ENCODE results near the gene ZNF580. TPM values are rescaled to one million over a fixed set of nuclear protein-coding genes. Genes with fewer than 3 reads are reported as not detected.

The ZNF580 gene
- total and polyA plus RNA-seq, 2 of the 13 experiments (the other 11 are each of a cell fraction or from before 2014, with no cell fraction given): 4.4 to 6.0 TPM

DNA sequence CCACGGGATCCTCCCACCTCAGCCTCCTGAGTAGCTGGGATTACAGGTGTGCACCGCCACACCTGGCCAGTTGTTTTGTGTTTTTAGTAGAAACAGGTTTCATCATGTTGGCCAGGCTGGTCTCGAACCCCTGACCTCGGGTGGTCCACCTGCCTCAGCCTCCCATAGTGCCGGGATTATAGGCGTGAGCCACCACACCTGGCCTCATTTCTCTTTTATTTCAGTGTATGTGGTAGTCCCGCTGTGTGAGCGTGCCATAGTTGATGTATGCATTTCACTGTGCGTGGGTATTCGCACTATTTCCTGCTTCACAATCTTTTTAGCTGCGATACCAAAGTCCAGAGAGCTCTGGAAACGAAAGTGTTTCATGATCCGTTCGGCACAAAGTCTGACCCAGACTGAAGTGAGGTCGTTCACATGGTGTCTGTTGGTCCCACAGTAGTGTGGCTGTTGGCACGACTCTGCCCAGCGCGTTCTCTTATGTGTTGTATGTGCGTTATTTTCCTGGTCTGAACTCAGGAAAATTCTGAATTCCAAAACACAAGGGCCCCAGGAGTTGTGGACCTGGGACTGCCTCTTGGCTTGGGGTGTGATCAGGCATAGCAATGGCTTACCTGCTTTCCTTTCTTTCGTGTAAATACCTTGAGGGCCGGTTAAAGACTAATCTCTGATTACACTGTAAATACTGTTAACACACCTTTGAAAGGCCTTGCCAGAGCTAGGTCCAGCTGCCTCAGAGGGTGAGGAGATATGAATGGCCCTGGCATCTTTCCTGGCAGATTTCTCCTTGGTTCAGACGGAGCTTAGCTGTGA, 42.9 kb downstream of the ZNF580 start (continued):
- TF ChIP-seq, protein P1, sequence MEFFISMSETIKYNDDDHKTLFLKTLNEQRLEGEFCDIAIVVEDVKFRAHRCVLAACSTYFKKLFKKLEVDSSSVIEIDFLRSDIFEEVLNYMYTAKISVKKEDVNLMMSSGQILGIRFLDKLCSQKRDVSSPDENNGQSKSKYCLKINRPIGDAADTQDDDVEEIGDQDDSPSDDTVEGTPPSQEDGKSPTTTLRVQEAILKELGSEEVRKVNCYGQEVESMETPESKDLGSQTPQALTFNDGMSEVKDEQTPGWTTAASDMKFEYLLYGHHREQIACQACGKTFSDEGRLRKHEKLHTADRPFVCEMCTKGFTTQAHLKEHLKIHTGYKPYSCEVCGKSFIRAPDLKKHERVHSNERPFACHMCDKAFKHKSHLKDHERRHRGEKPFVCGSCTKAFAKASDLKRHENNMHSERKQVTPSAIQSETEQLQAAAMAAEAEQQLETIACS (CRISPR knock-in tag; IDR thresholded peaks at IDR 0.05): no peak
- TF ChIP-seq, protein P2, sequence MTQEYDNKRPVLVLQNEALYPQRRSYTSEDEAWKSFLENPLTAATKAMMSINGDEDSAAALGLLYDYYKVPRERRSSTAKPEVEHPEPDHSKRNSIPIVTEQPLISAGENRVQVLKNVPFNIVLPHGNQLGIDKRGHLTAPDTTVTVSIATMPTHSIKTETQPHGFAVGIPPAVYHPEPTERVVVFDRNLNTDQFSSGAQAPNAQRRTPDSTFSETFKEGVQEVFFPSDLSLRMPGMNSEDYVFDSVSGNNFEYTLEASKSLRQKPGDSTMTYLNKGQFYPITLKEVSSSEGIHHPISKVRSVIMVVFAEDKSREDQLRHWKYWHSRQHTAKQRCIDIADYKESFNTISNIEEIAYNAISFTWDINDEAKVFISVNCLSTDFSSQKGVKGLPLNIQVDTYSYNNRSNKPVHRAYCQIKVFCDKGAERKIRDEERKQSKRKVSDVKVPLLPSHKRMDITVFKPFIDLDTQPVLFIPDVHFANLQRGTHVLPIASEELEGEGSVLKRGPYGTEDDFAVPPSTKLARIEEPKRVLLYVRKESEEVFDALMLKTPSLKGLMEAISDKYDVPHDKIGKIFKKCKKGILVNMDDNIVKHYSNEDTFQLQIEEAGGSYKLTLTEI (CRISPR knock-in tag; conservative IDR thresholded peaks at IDR 0.05): no peak
- TF ChIP-seq, protein P3, sequence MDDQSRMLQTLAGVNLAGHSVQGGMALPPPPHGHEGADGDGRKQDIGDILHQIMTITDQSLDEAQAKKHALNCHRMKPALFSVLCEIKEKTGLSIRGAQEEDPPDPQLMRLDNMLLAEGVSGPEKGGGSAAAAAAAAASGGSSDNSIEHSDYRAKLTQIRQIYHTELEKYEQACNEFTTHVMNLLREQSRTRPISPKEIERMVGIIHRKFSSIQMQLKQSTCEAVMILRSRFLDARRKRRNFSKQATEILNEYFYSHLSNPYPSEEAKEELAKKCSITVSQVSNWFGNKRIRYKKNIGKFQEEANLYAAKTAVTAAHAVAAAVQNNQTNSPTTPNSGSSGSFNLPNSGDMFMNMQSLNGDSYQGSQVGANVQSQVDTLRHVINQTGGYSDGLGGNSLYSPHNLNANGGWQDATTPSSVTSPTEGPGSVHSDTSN (CRISPR knock-in tag; IDR thresholded peaks at IDR 0.05; ENCODE audit: borderline replicate concordance): no peak
- TF ChIP-seq ZNF496 (CRISPR knock-in tag; IDR thresholded peaks at IDR 0.05; ENCODE audit: insufficient replicate concordance) (no peak), TCF7 (IDR thresholded peaks at IDR 0.05; ENCODE audit: low read depth) (0 out of 2 replicates have a peak, but pooled peaks have one; percentile 4), SALL1 (CRISPR knock-in tag; IDR thresholded peaks at IDR 0.05) (peak; percentile 89), ZFX (CRISPR knock-in tag; IDR thresholded peaks at IDR 0.05; ENCODE audit: low read depth) (no peak; the same call in none of the 2 replicates), ETV5 (CRISPR knock-in tag; IDR thresholded peaks at IDR 0.05; ENCODE audit: borderline replicate concordance) (peak; percentile 77; the same call in 1 of the 2 replicates), FOXA3 (CRISPR knock-in tag; IDR thresholded peaks at IDR 0.05) (peak; percentile 49; the same call in 1 of the 2 replicates), DMAP1 (CRISPR knock-in tag; IDR thresholded peaks at IDR 0.05) (peak; percentile 66; the same call in 1 of the 2 replicates), KAT7 (CRISPR knock-in tag; IDR thresholded peaks at IDR 0.05; ENCODE audit: borderline replicate concordance) (no peak), ZBTB21 (CRISPR knock-in tag; IDR thresholded peaks at IDR 0.05) (no peak), ZNF558 (CRISPR knock-in tag; IDR thresholded peaks at IDR 0.05; ENCODE audit: borderline replicate concordance) (no peak; the same call in 1 of the 2 replicates)
- TF ChIP-seq, protein P4, sequence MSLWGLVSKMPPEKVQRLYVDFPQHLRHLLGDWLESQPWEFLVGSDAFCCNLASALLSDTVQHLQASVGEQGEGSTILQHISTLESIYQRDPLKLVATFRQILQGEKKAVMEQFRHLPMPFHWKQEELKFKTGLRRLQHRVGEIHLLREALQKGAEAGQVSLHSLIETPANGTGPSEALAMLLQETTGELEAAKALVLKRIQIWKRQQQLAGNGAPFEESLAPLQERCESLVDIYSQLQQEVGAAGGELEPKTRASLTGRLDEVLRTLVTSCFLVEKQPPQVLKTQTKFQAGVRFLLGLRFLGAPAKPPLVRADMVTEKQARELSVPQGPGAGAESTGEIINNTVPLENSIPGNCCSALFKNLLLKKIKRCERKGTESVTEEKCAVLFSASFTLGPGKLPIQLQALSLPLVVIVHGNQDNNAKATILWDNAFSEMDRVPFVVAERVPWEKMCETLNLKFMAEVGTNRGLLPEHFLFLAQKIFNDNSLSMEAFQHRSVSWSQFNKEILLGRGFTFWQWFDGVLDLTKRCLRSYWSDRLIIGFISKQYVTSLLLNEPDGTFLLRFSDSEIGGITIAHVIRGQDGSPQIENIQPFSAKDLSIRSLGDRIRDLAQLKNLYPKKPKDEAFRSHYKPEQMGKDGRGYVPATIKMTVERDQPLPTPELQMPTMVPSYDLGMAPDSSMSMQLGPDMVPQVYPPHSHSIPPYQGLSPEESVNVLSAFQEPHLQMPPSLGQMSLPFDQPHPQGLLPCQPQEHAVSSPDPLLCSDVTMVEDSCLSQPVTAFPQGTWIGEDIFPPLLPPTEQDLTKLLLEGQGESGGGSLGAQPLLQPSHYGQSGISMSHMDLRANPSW (CRISPR knock-in tag; IDR thresholded peaks at IDR 0.05; ENCODE audit: borderline replicate concordance): 0 out of 2 replicates have a peak, but pooled peaks have one; percentile 26
- TF ChIP-seq, protein P5, sequence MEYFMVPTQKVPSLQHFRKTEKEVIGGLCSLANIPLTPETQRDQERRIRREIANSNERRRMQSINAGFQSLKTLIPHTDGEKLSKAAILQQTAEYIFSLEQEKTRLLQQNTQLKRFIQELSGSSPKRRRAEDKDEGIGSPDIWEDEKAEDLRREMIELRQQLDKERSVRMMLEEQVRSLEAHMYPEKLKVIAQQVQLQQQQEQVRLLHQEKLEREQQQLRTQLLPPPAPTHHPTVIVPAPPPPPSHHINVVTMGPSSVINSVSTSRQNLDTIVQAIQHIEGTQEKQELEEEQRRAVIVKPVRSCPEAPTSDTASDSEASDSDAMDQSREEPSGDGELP (IDR thresholded peaks at IDR 0.05; ENCODE audit: borderline replicate concordance, low read depth): no peak; the same call in 1 of the 2 replicates
- TF ChIP-seq, protein P6, sequence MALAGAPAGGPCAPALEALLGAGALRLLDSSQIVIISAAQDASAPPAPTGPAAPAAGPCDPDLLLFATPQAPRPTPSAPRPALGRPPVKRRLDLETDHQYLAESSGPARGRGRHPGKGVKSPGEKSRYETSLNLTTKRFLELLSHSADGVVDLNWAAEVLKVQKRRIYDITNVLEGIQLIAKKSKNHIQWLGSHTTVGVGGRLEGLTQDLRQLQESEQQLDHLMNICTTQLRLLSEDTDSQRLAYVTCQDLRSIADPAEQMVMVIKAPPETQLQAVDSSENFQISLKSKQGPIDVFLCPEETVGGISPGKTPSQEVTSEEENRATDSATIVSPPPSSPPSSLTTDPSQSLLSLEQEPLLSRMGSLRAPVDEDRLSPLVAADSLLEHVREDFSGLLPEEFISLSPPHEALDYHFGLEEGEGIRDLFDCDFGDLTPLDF (CRISPR knock-in tag; IDR thresholded peaks at IDR 0.05): peak; percentile 31; the same call in 1 of the 2 replicates
- TF ChIP-seq, protein P7, sequence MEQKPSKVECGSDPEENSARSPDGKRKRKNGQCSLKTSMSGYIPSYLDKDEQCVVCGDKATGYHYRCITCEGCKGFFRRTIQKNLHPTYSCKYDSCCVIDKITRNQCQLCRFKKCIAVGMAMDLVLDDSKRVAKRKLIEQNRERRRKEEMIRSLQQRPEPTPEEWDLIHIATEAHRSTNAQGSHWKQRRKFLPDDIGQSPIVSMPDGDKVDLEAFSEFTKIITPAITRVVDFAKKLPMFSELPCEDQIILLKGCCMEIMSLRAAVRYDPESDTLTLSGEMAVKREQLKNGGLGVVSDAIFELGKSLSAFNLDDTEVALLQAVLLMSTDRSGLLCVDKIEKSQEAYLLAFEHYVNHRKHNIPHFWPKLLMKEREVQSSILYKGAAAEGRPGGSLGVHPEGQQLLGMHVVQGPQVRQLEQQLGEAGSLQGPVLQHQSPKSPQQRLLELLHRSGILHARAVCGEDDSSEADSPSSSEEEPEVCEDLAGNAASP (CRISPR knock-in tag; IDR thresholded peaks at IDR 0.05; ENCODE audit: borderline replicate concordance): no peak
